Measurements from ENCODE around the gene ASB3.

ASB3 gene

GRCh38 chr2:53641290-53641689 is 145.5 kb downstream of the ASB3 start:
- DNase-seq: no peak

DNA sequence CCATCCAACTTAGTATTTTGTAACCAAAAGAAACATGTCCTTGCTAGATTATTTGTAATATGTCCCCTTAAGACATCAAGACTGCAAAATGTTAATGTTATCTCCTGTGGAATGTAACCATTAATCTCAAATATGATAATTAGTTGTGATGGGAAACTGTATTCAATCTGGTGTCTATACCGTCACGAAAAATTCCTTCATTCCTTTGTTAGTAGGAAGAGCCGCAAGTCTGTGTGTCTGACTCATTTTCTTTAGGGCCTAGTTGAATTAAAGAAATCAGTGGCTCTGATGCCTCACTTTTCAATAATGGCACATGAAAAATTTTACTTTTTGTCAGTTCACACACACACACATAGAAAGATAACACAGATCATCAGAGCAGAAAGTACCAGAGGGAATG is 146.3 kb downstream of the ASB3 start:
- DNase-seq: no peak

DNA sequence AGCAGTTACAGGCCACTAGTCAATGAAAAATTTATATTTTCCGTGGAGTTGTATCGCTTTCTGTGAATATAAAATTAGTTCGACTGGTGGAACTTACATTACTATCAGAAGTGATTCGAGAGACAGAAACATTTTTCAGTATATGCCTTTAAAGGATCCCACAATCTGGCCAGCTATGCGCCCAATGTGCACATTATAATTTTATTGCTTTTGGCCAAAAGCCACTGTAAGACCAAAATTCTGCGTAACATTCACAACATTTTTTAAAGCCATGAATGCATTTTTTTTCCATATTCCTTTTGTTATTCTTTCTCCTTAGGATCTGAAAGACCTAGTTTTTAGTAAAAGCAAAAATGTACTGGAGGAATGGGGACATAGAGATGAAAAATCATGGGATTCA is 150.2 kb downstream of the ASB3 start:
- DNase-seq: no peak

GRCh38 chr2:53636109-53636508 is 150.6 kb downstream of the ASB3 start:
- no peak for DNase-seq

DNA sequence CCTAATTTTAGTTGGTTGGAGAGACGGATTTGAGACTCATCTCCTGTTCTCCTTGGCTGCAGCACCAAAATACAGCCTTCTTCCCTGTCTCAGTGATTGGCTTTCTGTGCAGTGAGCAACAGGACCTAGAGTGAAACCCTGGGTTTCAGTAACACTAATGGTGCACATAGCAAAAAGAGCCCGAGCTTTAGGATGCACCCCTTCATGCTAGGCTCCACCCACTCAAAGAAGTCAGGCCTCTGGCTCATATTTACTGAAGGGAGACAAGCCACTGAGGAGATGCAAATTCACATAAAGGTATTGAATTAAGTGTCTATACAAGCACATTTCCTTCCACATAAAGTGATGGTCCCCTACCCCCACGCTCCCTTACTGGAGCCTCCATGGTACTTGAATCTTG is 151.1 kb downstream of the ASB3 start:
- no peak for DNase-seq

DNA sequence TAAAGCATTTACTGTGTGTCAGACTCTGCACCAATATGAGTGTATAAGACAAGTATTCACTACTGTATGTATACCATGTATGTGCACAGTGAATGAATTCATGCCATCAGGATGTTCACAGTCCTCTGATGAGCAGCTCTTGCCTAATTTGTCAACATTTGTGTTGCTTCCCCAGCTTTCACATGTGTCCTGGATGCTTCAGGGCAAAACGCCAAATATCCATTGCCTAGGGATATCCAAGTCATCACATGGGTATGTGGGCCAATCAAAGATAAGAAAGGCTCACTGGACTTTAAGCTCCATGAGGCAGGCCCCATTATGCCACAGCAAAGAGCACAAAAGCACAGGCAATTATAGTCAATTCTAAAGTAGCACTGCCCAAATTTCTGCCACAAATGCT is 153.3 kb downstream of the ASB3 start:
- DNase-seq: no peak

- no peak for DNase-seq
These were observed 154.0 kb downstream of the ASB3 start for GRCh38 chr2:53632714-53633113.

GRCh38 chr2:53632126-53632460 is 154.7 kb downstream of the ASB3 start:
- DNase-seq: no peak

DNA sequence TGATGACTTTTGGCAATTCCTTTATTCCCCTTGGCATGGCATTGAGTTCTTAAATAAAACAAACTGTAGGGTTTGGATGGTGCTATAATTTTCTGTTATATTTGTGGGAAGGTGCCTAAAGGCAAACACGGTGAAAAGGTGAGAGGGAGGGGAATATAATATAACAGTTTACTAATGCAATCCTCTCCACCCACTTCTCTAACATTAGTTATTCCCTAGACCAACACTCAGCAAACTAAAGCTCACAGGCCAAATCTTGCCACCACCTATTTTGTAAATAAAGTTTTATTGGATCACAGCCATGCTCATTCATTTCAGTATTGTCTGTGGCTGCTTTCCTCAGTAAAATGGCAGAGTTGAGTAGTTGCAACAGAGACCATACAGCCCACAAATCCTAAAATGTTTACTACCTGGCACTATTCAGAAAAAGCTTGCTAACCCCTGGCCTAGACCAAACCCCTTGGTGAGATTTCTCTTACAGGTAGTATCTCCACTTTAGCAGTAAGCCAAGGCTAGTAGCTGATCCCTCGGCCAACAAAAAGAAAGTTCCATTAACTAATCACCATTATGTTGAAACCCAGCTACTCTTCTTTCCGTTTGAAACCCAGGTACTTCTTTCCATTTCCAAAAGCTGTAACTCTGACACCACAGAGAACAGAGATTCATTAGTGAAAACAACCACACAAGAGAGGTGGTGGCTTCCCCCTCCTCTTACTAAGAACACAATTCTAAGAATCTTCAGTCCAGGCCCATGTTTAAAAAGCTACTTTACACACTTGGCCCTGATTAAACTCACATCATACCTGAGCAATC is 155.2 kb downstream of the ASB3 start:
- no peak for DNase-seq

DNA sequence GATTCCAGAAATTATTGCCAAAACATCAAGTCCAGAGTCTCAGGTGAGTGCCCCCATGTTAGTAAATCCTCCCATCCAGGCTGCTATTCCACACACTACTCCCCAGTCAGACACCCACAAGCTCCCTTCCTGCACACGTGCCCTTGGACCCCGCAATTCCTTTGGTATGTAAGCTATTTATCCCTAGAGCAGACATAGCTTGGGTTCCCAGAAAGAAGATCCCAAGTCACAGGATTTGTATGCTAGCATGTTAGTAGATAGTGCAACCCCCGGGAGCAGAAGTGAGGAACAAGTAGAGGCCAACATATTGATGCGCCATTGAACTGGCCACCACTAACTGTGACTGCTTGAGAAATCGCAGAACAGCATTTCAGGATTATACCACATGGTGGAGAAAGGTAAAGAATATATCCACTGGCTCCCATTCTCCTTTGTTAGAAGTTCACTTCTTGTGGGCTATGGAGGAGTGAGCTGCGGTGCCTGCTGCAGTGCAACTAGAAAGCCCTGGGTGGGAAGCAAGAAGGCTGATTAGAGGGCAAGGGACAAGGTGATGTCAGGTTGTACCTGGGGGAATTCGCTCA is 156.6 kb downstream of the ASB3 start:
- DNase-seq: no peak

GRCh38 chr2:53629501-53629900 is 157.3 kb downstream of the ASB3 start:
- DNase-seq: no peak

- DNase-seq: no peak
These were observed 157.8 kb downstream of the ASB3 start for GRCh38 chr2:53629001-53629400.

DNA sequence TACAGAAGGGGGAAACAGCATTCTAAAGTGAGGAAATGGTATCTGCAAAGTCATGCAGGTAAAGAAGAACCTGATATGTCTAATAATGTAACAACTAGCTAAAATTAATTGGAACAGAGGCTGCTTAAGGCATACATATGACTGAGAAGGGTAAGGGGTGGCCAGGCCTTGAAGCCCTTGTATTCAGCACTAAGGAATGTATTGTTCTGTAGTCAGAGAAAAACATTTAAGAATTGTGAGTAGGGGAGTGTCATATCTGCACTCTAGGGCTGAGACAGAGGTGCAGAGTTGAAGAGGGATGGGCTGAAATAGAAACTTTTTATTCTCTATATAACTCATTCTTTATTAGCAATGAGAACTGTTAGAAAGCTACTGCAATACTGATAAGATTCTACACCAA is 164.6 kb downstream of the ASB3 start:
- DNase-seq: no peak

GRCh38 chr2:53620981-53621380 is 165.8 kb downstream of the ASB3 start:
- no peak for DNase-seq
